Caco-2 (cell line): ENCODE data around the gene PRKAR1B. TPM values are rescaled to one million over a fixed set of nuclear protein-coding genes. Genes with fewer than 3 reads are reported as not detected.

Source experiments
- BruUV-seq: library from RNA; stranded (reverse); fragments of 400-500 nt; replicated peaks from 2 replicates; lab custom pipeline; 2021; lab: Mats Ljungman, UMichigan
- CTCF ChIA-PET: fragments of 300-600 bp; sonication (Branson Sonifier 250); formaldehyde crosslinking; loops from one replicate; lab custom pipeline; 2022; ENCODE audit warnings: antibody characterized with exemption; lab: Charles Lee
- POLR2A ChIA-PET: fragments of 300-600 bp; sonication (Branson Sonifier 250); formaldehyde crosslinking; loops from one replicate; lab custom pipeline; 2022; ENCODE audit warnings: antibody characterized with exemption; lab: Charles Lee
- DNase-seq, 2 experiments: peaks; one replicate each; pipeline versions ENCODE4 v3.0.0 to v3.0.0-alpha.2; 2020 to 2022
- H3K27me3 ChIP-seq: replicated peaks from 2 replicates; pipeline ENCODE4 v1.6.0; 2011; ENCODE audit warnings: low read length; ENCODE audit not compliant: control insufficient read depth, insufficient read depth
- H3K36me3 ChIP-seq: 2 replicates; pipeline ENCODE4 v1.5.1; 2011; ENCODE audit warnings: low read length; ENCODE audit not compliant: control insufficient read depth, insufficient read depth
- H3K4me1 ChIP-seq: fragments of 250-450 bp; sonication (Bioruptor Pico); 2 replicates; pipeline ENCODE4 v1.5.1; 2020; ENCODE audit warnings: mild to moderate bottlenecking
- H3K4me3 ChIP-seq: 2 replicates; pipeline ENCODE4 v1.5.1; 2011; ENCODE audit warnings: low read depth, mild to moderate bottlenecking, control low read depth, low read length
- H3K9me3 ChIP-seq: fragments of 250-450 bp; sonication (Bioruptor Pico); 2 replicates; pipeline ENCODE4 v1.5.1; 2020; ENCODE audit warnings: mild to moderate bottlenecking, moderate library complexity
- H3K27ac Mint-ChIP-seq: one replicate; pipeline ENCODE4 v1.8.0; 2022; ENCODE audit warnings: mixed read lengths; ENCODE audit not compliant: unreplicated experiment
- H3K27me3 Mint-ChIP-seq: one replicate; pipeline ENCODE4 v1.8.0; 2022; ENCODE audit warnings: mixed read lengths; ENCODE audit not compliant: insufficient read depth, unreplicated experiment
- H3K36me3 Mint-ChIP-seq: one replicate; pipeline ENCODE4 v1.8.0; 2022; ENCODE audit warnings: mild to moderate bottlenecking, mixed read lengths; ENCODE audit not compliant: insufficient read depth, unreplicated experiment
- H3K4me1 Mint-ChIP-seq: one replicate; pipeline ENCODE4 v1.8.0; 2022; ENCODE audit warnings: low read depth, mixed read lengths; ENCODE audit not compliant: unreplicated experiment
- H3K4me3 Mint-ChIP-seq: one replicate; pipeline ENCODE4 v1.8.0; 2022; ENCODE audit warnings: mild to moderate bottlenecking, moderate library complexity, mixed read lengths; ENCODE audit not compliant: unreplicated experiment
- H3K9me3 Mint-ChIP-seq: one replicate; pipeline ENCODE4 v1.8.0; 2022; ENCODE audit warnings: mixed read lengths; ENCODE audit not compliant: unreplicated experiment
- intact Hi-C: fragments of 100-400 bp; cut with micrococcal nuclease; formaldehyde crosslinking; loops from one replicate; pipeline ENCODE4 v1.10.0; 2022; ENCODE audit not compliant: unreplicated experiment
- total RNA-seq: library from RNA; stranded (reverse); gene quantifications from 2 replicates; pipeline ENCODE4 v1.2.3, GENCODE V29; 2022
- TF ChIP-seq, protein P1 (sequence below), 2 experiments: fragments of 200-600 bp in 1 of 2; IDR thresholded peaks; 1 replicate in 1 of 2; 2 replicates in 1 of 2; pipeline versions ENCODE4 v1.5.1 to v1.8.0; 2011 to 2022; ENCODE audit warnings: antibody characterized with exemption in 1 of 2, control low read depth in 1 of 2, inconsistent platforms in 1 of 2, low read depth in 1 of 2, low read length in 1 of 2, mild to moderate bottlenecking in 1 of 2, moderate library complexity in 1 of 2; ENCODE audit not compliant: insufficient read depth in 1 of 2, severe bottlenecking in 1 of 2, unreplicated experiment in 1 of 2

The PRKAR1B gene
- total RNA-seq, 1 experiment from 2014 or later: 56.6 TPM

DNA sequence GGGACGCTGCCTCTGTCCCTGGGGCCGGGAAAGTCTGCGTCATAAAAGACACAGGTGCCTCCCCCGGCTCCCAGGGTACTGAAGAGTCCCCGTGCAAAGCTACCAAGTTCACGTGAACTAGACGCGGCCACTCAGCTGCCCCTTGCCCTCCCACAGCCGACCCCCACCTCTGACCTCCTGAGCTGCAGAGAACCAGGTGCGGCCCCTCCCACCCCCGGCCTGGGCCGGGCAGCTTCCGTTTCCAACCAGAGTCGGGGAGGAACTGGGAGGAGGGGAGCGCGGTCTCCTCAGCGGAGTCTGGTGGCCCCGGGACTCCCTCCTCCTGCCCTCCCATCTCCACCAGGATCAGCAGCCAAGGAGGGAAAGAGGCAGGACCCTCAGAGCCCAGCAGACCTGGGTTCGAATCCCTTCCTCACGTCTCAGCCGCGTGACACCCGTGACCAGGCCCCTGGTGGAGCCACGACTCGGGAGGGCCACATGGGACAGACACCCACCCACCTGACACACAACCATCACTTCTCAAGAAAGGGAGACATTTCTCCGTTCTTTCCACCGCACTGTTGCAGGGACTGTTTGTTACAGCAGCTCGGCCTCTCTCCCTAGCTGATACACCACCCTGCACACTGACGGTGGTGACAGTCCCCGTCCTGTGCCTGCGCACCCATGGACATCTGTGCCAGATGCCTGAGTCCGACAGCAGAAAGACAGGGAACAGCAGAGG is 170.1 kb downstream of the PRKAR1B start:
- 0 out of 2 replicates have a peak, but pooled peaks cover 3% of the 10 kb centered on the region for H3K9me3 ChIP-seq
- POLR2A ChIA-PET: no interaction called here
- CTCF ChIA-PET: no interaction called here
- intact Hi-C loops: no loop called here
- no TSS peak for BruUV-seq
- no peaks in the 10 kb centered on the region for H3K36me3 ChIP-seq
- H3K4me1 Mint-ChIP-seq: no peaks in the 10 kb centered on the region
- H3K27me3 ChIP-seq: no peaks in the 10 kb centered on the region
- no peak overlapping the region for H3K4me3 Mint-ChIP-seq
- peaks cover 8% of the 10 kb centered on the region for H3K36me3 Mint-ChIP-seq
- DNase-seq: no peak
- H3K9me3 Mint-ChIP-seq: no peaks in the 10 kb centered on the region
- TF ChIP-seq, protein P1, sequence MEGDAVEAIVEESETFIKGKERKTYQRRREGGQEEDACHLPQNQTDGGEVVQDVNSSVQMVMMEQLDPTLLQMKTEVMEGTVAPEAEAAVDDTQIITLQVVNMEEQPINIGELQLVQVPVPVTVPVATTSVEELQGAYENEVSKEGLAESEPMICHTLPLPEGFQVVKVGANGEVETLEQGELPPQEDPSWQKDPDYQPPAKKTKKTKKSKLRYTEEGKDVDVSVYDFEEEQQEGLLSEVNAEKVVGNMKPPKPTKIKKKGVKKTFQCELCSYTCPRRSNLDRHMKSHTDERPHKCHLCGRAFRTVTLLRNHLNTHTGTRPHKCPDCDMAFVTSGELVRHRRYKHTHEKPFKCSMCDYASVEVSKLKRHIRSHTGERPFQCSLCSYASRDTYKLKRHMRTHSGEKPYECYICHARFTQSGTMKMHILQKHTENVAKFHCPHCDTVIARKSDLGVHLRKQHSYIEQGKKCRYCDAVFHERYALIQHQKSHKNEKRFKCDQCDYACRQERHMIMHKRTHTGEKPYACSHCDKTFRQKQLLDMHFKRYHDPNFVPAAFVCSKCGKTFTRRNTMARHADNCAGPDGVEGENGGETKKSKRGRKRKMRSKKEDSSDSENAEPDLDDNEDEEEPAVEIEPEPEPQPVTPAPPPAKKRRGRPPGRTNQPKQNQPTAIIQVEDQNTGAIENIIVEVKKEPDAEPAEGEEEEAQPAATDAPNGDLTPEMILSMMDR (IDR thresholded peaks at IDR 0.05; ENCODE audit: insufficient read depth in 1 of 2, low read depth in 1 of 2, low read length in 1 of 2, severe bottlenecking in 1 of 2, unreplicated experiment in 1 of 2): no peak
- H3K27me3 Mint-ChIP-seq: no peaks in the 10 kb centered on the region
- H3K4me1 ChIP-seq: no peaks in the 10 kb centered on the region
- no peak overlapping the region for H3K4me3 ChIP-seq
- H3K27ac Mint-ChIP-seq: no peak overlapping the region

DNA sequence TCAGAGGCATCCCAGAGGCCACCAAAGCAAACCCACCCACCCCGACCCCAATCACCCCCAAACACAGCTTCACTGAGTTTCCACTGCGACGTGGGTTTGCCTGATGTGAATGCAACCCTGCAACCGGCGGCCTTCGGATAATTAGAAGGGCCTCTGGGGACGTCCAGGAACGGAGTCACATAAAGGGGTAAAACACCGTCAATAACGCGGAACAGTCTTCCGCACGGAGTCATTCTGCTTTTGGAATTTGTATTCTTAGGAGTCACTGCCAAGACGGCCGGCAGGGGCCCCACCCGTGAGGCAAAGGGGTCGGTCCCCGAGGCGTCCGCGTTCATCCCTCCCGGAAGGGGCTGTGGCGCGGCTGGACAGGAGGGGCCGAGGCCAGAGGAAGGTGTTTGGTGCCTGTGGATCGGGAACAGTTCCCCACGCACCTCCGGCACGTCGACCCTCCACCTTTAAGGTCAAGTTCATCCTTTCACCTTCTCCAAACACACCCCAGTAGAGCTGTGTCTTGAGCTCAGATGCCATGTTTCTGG is 170.7 kb downstream of the PRKAR1B start:
- H3K36me3 ChIP-seq: no peaks in the 10 kb centered on the region
- Mint-ChIP-seq H3K36me3 (peaks cover 7% of the 10 kb centered on the region), H3K4me3 (no peak overlapping the region), H3K27me3 (no peaks in the 10 kb centered on the region), H3K9me3 (no peaks in the 10 kb centered on the region), H3K27ac (no peak overlapping the region), H3K4me1 (no peaks in the 10 kb centered on the region)
- intact Hi-C loops: no loop called here
- no peak for DNase-seq
- no peaks in the 10 kb centered on the region for H3K4me1 ChIP-seq
- ChIA-PET POLR2A (no interaction called here), CTCF (no interaction called here)
- TF ChIP-seq, protein P1 (IDR thresholded peaks at IDR 0.05; ENCODE audit: insufficient read depth in 1 of 2, low read depth in 1 of 2, low read length in 1 of 2, severe bottlenecking in 1 of 2, unreplicated experiment in 1 of 2): no peak
- H3K4me3 ChIP-seq: no peak overlapping the region
- no peaks in the 10 kb centered on the region for H3K27me3 ChIP-seq
- H3K9me3 ChIP-seq: 0 out of 2 replicates have a peak, but pooled peaks cover 3% of the 10 kb centered on the region
- BruUV-seq: no TSS peak

DNA sequence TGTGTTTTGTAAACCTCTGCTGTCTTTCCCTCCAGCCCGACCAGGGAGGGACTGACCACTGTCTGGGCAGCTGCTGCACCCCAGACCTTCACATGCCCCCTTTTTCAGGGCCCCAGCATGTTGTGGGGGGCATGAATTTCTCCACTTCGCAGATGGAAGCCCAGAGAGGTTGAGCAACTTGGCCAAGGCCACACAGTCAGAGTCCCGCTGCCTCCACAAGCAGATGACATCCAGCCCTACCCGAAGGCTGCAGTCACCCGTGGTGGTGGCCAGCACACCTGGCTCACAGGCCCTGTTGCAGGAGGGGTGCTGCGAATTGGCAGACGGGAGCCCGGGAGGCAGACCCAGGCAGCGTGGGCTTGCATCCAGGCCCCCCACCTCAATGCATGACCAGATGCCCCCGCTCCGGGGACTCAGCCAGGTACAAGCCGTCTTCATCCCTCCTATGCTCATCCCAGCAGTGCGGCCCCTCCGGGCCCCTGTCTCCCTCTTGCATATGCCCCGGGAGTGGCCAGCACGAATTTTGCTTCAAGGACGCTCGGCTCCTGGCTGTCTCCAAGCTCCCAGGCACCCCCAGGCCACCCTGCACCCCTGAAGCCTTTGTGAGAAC is 171.4 kb downstream of the PRKAR1B start:
- H3K9me3 Mint-ChIP-seq: no peaks in the 10 kb centered on the region
- no peaks in the 10 kb centered on the region for H3K27me3 Mint-ChIP-seq
- intact Hi-C loops: no loop called here
- H3K36me3 Mint-ChIP-seq: no peaks in the 10 kb centered on the region
- no peak for DNase-seq
- TF ChIP-seq, protein P1 (IDR thresholded peaks at IDR 0.05; ENCODE audit: insufficient read depth in 1 of 2, low read depth in 1 of 2, low read length in 1 of 2, severe bottlenecking in 1 of 2, unreplicated experiment in 1 of 2): no peak
- POLR2A ChIA-PET: no interaction called here
- CTCF ChIA-PET: no interaction called here
- H3K27ac Mint-ChIP-seq: no peak overlapping the region
- H3K4me1 Mint-ChIP-seq: no peaks in the 10 kb centered on the region
- no peaks in the 10 kb centered on the region for H3K4me1 ChIP-seq
- no peak overlapping the region for H3K4me3 Mint-ChIP-seq
- no peaks in the 10 kb centered on the region for H3K27me3 ChIP-seq
- 0 out of 2 replicates have a peak, but pooled peaks cover 3% of the 10 kb centered on the region for H3K9me3 ChIP-seq
- H3K4me3 ChIP-seq: no peak overlapping the region
- H3K36me3 ChIP-seq: no peaks in the 10 kb centered on the region
- no TSS peak for BruUV-seq
